Keratinocyte (primary cell): Measurements from ENCODE around the gene SVOPL. TPM values are rescaled to one million over a fixed set of nuclear protein-coding genes. Genes with fewer than 3 reads are reported as not detected.

Source experiments
- DNase-seq: peaks from one replicate; pipeline ENCODE4 v3.0.0-alpha.2; 2011; ENCODE audit warnings: low read depth, missing footprints, low spot score
- FAIRE-seq: peaks from 2 replicates; lab custom pipeline; 2011; peaks lifted over from hg19 to GRCh38; lab: Jason Lieb, UNC
- H2AFZ ChIP-seq: 2 replicates; pipeline ENCODE4 v1.6.0; 2012; ENCODE audit warnings: low read length, control low read depth, inconsistent platforms; ENCODE audit not compliant: control insufficient read depth
- H3K27ac ChIP-seq: 2 replicates; pipeline ENCODE4 v1.5.1; 2011; ENCODE audit warnings: low read length; ENCODE audit not compliant: control insufficient read depth, insufficient read depth
- H3K27me3 ChIP-seq: 3 replicates; pipeline ENCODE4 v1.6.0; 2011; ENCODE audit warnings: low read length; ENCODE audit not compliant: control insufficient read depth, insufficient read depth; ENCODE audit errors: extremely low read depth
- H3K36me3 ChIP-seq, 2 experiments: 2 replicates in 1 of 2; 3 replicates in 1 of 2; pipeline ENCODE4 v1.5.1; 2011; ENCODE audit warnings: low read length in 2 of 2, mild to moderate bottlenecking in 1 of 2; ENCODE audit not compliant: control insufficient read depth in 2 of 2, insufficient read depth in 2 of 2; ENCODE audit errors: extremely low read depth in 1 of 2
- H3K4me1 ChIP-seq: 3 replicates; pipeline ENCODE4 v1.5.1; 2011; ENCODE audit warnings: low read length; ENCODE audit not compliant: control insufficient read depth, insufficient read depth; ENCODE audit errors: extremely low read depth
- H3K4me2 ChIP-seq: 3 replicates; pipeline ENCODE4 v1.6.0; 2011; ENCODE audit warnings: low read depth, low read length; ENCODE audit not compliant: control insufficient read depth, insufficient read depth; ENCODE audit errors: extremely low read depth
- H3K4me3 ChIP-seq, 3 experiments: fragments of 200-600 bp in 1 of 3; sonication (generic) in 1 of 3; 2 replicates in 2 of 3; 3 replicates in 1 of 3; pipeline ENCODE4 v1.5.1; 2011 to 2016; ENCODE audit warnings: low read length in 3 of 3, mild to moderate bottlenecking in 3 of 3, control low read depth in 2 of 3, inconsistent platforms in 1 of 3, low read depth in 1 of 3, mixed read lengths in 1 of 3, mixed run types in 1 of 3, moderate library complexity in 1 of 3; ENCODE audit not compliant: control insufficient read depth in 2 of 3, insufficient read depth in 2 of 3; ENCODE audit errors: extremely low read depth in 1 of 3
- H3K79me2 ChIP-seq: 2 replicates; pipeline ENCODE4 v1.6.0; 2012; ENCODE audit warnings: low read length; ENCODE audit not compliant: control insufficient read depth, insufficient read depth
- H3K9ac ChIP-seq: 3 replicates; pipeline ENCODE4 v1.6.0; 2011; ENCODE audit warnings: low read length; ENCODE audit not compliant: control insufficient read depth, insufficient read depth; ENCODE audit errors: extremely low read depth
- H3K9me1 ChIP-seq: 3 replicates; pipeline ENCODE4 v1.6.0; 2011; ENCODE audit warnings: low read length; ENCODE audit not compliant: control insufficient read depth, insufficient read depth; ENCODE audit errors: extremely low read depth
- H3K9me3 ChIP-seq: 2 replicates; pipeline ENCODE4 v1.5.1; 2012; ENCODE audit warnings: low read depth, low read length; ENCODE audit not compliant: control insufficient read depth
- H4K20me1 ChIP-seq: 3 replicates; pipeline ENCODE4 v1.6.0; 2011; ENCODE audit warnings: low read length; ENCODE audit not compliant: control insufficient read depth, insufficient read depth; ENCODE audit errors: extremely low read depth
- CTCF ChIP-seq, 3 experiments: IDR thresholded peaks in 1 of 3; conservative IDR thresholded peaks in 1 of 3; optimal IDR thresholded peaks in 1 of 3; 2 replicates in 2 of 3; 3 replicates in 1 of 3; pipeline versions ENCODE3 to v1.5.1; 2011; ENCODE audit warnings: low read length in 3 of 3, mild to moderate bottlenecking in 3 of 3, moderate library complexity in 2 of 3, control low read depth in 1 of 3, inconsistent platforms in 1 of 3; ENCODE audit not compliant: insufficient read depth in 2 of 3; ENCODE audit errors: extremely low read depth in 1 of 3
- EZH2 ChIP-seq: IDR thresholded peaks from one replicate; pipeline ENCODE4 v1.6.1; 2012; ENCODE audit warnings: inconsistent platforms, mild to moderate bottlenecking, low read length, moderate library complexity
- dilution Hi-C: fragments of 300-500 bp; cut with MboI; formaldehyde crosslinking; loops from one replicate; pipeline ENCODE4 v1.7.0; 2020; ENCODE audit warnings: low sequenced_read_pairs; ENCODE audit not compliant: extremely low pct_ligation_motif_present
- polyA plus RNA-seq, 5 experiments: library from polyadenylated mRNA; depleted of rRNA in 3 of 5; stranded (reverse) in 3 of 5; stranded (forward) in 1 of 5; unstranded in 1 of 5; fragments of >200 nt; gene quantifications; 1 replicate in 1 of 5; 2 replicates in 3 of 5; 3 replicates in 1 of 5; pipeline versions ENCODE4 v1.2.1 to v1.2.3, GENCODE V29; 2011 to 2012; ENCODE audit warnings: missing spikeins in 2 of 5, low read depth in 1 of 5, low replicate concordance in 1 of 5

SVOPL gene
- polyA plus RNA-seq, 1 donor (not counting 4 experiments of a cell fraction or from before 2014, with no cell fraction given): not detected

- FAIRE-seq: no peak
Observed at GRCh38 chr7:138551102-138551501, 150.1 kb downstream of the SVOPL start.

GRCh38 chr7:138550337-138550736 is 150.8 kb downstream of the SVOPL start:
- dilution Hi-C loops: no loop called here
- DNase-seq (no peak), FAIRE-seq (no peak)
- H3K27ac ChIP-seq: no peak overlapping the region
- H3K4me3 ChIP-seq: no peak overlapping the region
- H2AFZ ChIP-seq: no peak overlapping the region
- no peak overlapping the region for H3K4me2 ChIP-seq
- H3K27me3 ChIP-seq: no peaks in the 10 kb centered on the region
- no peaks in the 10 kb centered on the region for H3K79me2 ChIP-seq
- peaks cover 0 to 6% of the 10 kb centered on the region in 2 experiments for H3K36me3 ChIP-seq
- no peaks in the 10 kb centered on the region for H3K9me3 ChIP-seq
- H3K9me1 ChIP-seq: no peaks in the 10 kb centered on the region
- no peak overlapping the region for H3K9ac ChIP-seq
- TF ChIP-seq CTCF (optimal IDR thresholded peaks at IDR 0.05 in 1 of 3, IDR thresholded peaks at IDR 0.05 in 1 of 3, conservative IDR thresholded peaks at IDR 0.05 in 1 of 3; ENCODE audit: extremely low read depth in 1 of 3, insufficient read depth in 2 of 3, low read length in 3 of 3): no peak
- TF ChIP-seq EZH2: no peak
- H4K20me1 ChIP-seq: no peaks in the 10 kb centered on the region
- no peaks in the 10 kb centered on the region for H3K4me1 ChIP-seq

More at GRCh38 chr7:138551102-138551501, 150.1 kb downstream of the SVOPL start:
- H3K9ac ChIP-seq: no peak overlapping the region
- no peak for TF ChIP-seq CTCF (optimal IDR thresholded peaks at IDR 0.05 in 1 of 3, IDR thresholded peaks at IDR 0.05 in 1 of 3, conservative IDR thresholded peaks at IDR 0.05 in 1 of 3; ENCODE audit: extremely low read depth in 1 of 3, insufficient read depth in 2 of 3, low read length in 3 of 3)
- no peak for TF ChIP-seq EZH2
- H4K20me1 ChIP-seq: no peaks in the 10 kb centered on the region
- DNase-seq: no peak
- no peak overlapping the region for H3K4me2 ChIP-seq
- no peaks in the 10 kb centered on the region for H3K9me3 ChIP-seq
- H3K79me2 ChIP-seq: no peaks in the 10 kb centered on the region
- H3K36me3 ChIP-seq: peaks cover 0 to 6% of the 10 kb centered on the region in 2 experiments
- H3K4me3 ChIP-seq: no peak overlapping the region
- no peaks in the 10 kb centered on the region for H3K27me3 ChIP-seq
- no peak overlapping the region for H2AFZ ChIP-seq
- H3K9me1 ChIP-seq: no peaks in the 10 kb centered on the region
- no peaks in the 10 kb centered on the region for H3K4me1 ChIP-seq
- dilution Hi-C loops: no loop called here
- no peak overlapping the region for H3K27ac ChIP-seq
